ENCODE data around the gene MTTP. TPM values are rescaled to one million over a fixed set of nuclear protein-coding genes. Genes with fewer than 3 reads are reported as not detected.

The MTTP gene
- polyA plus RNA-seq, 1 donor (not counting 4 experiments of a cell fraction or from before 2014, with no cell fraction given) = 0.05 TPM

GRCh38 chr4:99644453-99644852 lies 69.8 kb downstream of the MTTP start:
- no peak for TF ChIP-seq EZH2 (IDR thresholded peaks at IDR 0.05; ENCODE audit: low read length)
- TF ChIP-seq, protein P1, sequence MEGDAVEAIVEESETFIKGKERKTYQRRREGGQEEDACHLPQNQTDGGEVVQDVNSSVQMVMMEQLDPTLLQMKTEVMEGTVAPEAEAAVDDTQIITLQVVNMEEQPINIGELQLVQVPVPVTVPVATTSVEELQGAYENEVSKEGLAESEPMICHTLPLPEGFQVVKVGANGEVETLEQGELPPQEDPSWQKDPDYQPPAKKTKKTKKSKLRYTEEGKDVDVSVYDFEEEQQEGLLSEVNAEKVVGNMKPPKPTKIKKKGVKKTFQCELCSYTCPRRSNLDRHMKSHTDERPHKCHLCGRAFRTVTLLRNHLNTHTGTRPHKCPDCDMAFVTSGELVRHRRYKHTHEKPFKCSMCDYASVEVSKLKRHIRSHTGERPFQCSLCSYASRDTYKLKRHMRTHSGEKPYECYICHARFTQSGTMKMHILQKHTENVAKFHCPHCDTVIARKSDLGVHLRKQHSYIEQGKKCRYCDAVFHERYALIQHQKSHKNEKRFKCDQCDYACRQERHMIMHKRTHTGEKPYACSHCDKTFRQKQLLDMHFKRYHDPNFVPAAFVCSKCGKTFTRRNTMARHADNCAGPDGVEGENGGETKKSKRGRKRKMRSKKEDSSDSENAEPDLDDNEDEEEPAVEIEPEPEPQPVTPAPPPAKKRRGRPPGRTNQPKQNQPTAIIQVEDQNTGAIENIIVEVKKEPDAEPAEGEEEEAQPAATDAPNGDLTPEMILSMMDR (optimal IDR thresholded peaks at IDR 0.05 in 1 of 3, IDR thresholded peaks at IDR 0.05 in 1 of 3, conservative IDR thresholded peaks at IDR 0.05 in 1 of 3; ENCODE audit: extremely low read depth in 1 of 3, insufficient read depth in 2 of 3, low read length in 3 of 3) = no peak
- DNase-seq (ENCODE audit: low read depth, low spot score) (no peak), FAIRE-seq (no peak)
- Histone ChIP-seq H3K27ac (ENCODE audit: control insufficient read depth, insufficient read depth, low read length) (no peak overlapping the region), H3K9ac (ENCODE audit: control insufficient read depth, extremely low read depth, insufficient read depth, low read length) (no peak overlapping the region), H2AFZ (ENCODE audit: control insufficient read depth, low read length) (no peak overlapping the region), H3K9me1 (ENCODE audit: control insufficient read depth, extremely low read depth, insufficient read depth, low read length) (no peaks in the 10 kb centered on the region), H3K4me2 (ENCODE audit: control insufficient read depth, extremely low read depth, insufficient read depth, low read depth, low read length) (no peak overlapping the region), H3K4me3 (ENCODE audit: control insufficient read depth in 2 of 3, extremely low read depth in 1 of 3, insufficient read depth in 2 of 3, low read depth in 1 of 3, low read length in 3 of 3) (no peak overlapping the region), H3K4me1 (ENCODE audit: control insufficient read depth, extremely low read depth, insufficient read depth, low read length) (no peaks in the 10 kb centered on the region), H3K27me3 (ENCODE audit: control insufficient read depth, extremely low read depth, insufficient read depth, low read length) (no peaks in the 10 kb centered on the region), H4K20me1 (ENCODE audit: control insufficient read depth, extremely low read depth, insufficient read depth, low read length) (no peaks in the 10 kb centered on the region), H3K36me3 (ENCODE audit: control insufficient read depth in 2 of 2, extremely low read depth in 1 of 2, insufficient read depth in 2 of 2, low read length in 2 of 2) (no peaks in the 10 kb centered on the region), H3K9me3 (ENCODE audit: control insufficient read depth, low read depth, low read length) (no peaks in the 10 kb centered on the region), H3K79me2 (ENCODE audit: control insufficient read depth, insufficient read depth, low read length) (no peaks in the 10 kb centered on the region)
- dilution Hi-C loops (cut with MboI; ENCODE audit: extremely low pct_ligation_motif_present, low sequenced_read_pairs) = no loop called here

- no peaks in the 10 kb centered on the region for H3K4me1 ChIP-seq (ENCODE audit: control insufficient read depth, extremely low read depth, insufficient read depth, low read length)
- DNase-seq (ENCODE audit: low read depth, low spot score) = no peak
- H3K9ac ChIP-seq (ENCODE audit: control insufficient read depth, extremely low read depth, insufficient read depth, low read length) = no peak overlapping the region
- dilution Hi-C loops (cut with MboI; ENCODE audit: extremely low pct_ligation_motif_present, low sequenced_read_pairs) = no loop called here
- TF ChIP-seq, protein P1 (optimal IDR thresholded peaks at IDR 0.05 in 1 of 3, IDR thresholded peaks at IDR 0.05 in 1 of 3, conservative IDR thresholded peaks at IDR 0.05 in 1 of 3; ENCODE audit: extremely low read depth in 1 of 3, insufficient read depth in 2 of 3, low read length in 3 of 3) = no peak
- no peak for TF ChIP-seq EZH2 (IDR thresholded peaks at IDR 0.05; ENCODE audit: low read length)
- peaks cover 1% of the 10 kb centered on the region for H3K27me3 ChIP-seq (ENCODE audit: control insufficient read depth, extremely low read depth, insufficient read depth, low read length)
- H3K4me2 ChIP-seq (ENCODE audit: control insufficient read depth, extremely low read depth, insufficient read depth, low read depth, low read length) = no peak overlapping the region
- no peaks in the 10 kb centered on the region for H4K20me1 ChIP-seq (ENCODE audit: control insufficient read depth, extremely low read depth, insufficient read depth, low read length)
- no peaks in the 10 kb centered on the region for H3K9me1 ChIP-seq (ENCODE audit: control insufficient read depth, extremely low read depth, insufficient read depth, low read length)
- H3K36me3 ChIP-seq (ENCODE audit: control insufficient read depth in 2 of 2, extremely low read depth in 1 of 2, insufficient read depth in 2 of 2, low read length in 2 of 2) = no peaks in the 10 kb centered on the region
- H2AFZ ChIP-seq (ENCODE audit: control insufficient read depth, low read length) = no peak overlapping the region
- H3K9me3 ChIP-seq (ENCODE audit: control insufficient read depth, low read depth, low read length) = no peaks in the 10 kb centered on the region
- H3K79me2 ChIP-seq (ENCODE audit: control insufficient read depth, insufficient read depth, low read length) = no peaks in the 10 kb centered on the region
- no peak overlapping the region for H3K27ac ChIP-seq (ENCODE audit: control insufficient read depth, insufficient read depth, low read length)
- FAIRE-seq = no peak
- no peak overlapping the region for H3K4me3 ChIP-seq (ENCODE audit: control insufficient read depth in 2 of 3, extremely low read depth in 1 of 3, insufficient read depth in 2 of 3, low read depth in 1 of 3, low read length in 3 of 3)
These were observed 70.4 kb downstream of the MTTP start for GRCh38 chr4:99645036-99645435.

Data from keratinocyte (primary cell).